HEK293T (cell line): ENCODE measurements around the gene OTUB2.

Experiments
- ARNT ChIP-seq: fragments of 450-650 bp; IDR thresholded peaks from 2 replicates; pipeline ENCODE4 v1.6.1; 2017; ENCODE audit warnings: mild to moderate bottlenecking
- BHLHE40 ChIP-seq: fragments of 450-650 bp; IDR thresholded peaks from 2 replicates; pipeline ENCODE4 v1.6.1; 2016; ENCODE audit warnings: mild to moderate bottlenecking, moderate library complexity, borderline replicate concordance
- FOXK2 ChIP-seq: fragments of 450-650 bp; IDR thresholded peaks from 2 replicates; pipeline ENCODE4 v1.6.1; 2016; ENCODE audit warnings: mild to moderate bottlenecking
- FOXM1 ChIP-seq: fragments of 450-650 bp; IDR thresholded peaks from 2 replicates; pipeline ENCODE4 v1.6.1; 2017; ENCODE audit warnings: mild to moderate bottlenecking, borderline replicate concordance
- SUZ12 ChIP-seq: fragments of 450-650 bp; IDR thresholded peaks from 2 replicates; pipeline ENCODE4 v1.6.1; 2016; ENCODE audit warnings: mild to moderate bottlenecking
- TARDBP ChIP-seq: fragments of 450-650 bp; IDR thresholded peaks from 2 replicates; pipeline ENCODE4 v1.6.1; 2016

DNA sequence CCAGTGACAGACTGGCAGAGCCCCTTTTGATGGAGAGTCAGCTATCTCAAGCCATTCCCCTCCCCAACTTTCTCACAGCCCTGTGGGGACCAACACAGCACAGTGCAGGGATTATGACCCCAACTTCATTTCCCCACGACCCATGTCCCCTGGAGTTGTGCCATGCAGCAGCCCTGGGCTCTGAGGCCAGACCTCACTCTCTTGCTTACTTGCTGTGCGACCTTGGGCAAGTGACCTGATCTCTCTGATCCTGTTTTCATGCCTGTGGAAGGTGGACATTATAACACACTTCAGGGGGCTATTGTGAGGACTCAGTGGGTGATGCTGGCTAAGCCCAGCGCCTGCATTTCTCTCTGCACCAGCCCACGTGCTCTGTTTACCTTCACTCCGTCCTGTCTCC, 14.1 kb downstream of the OTUB2 start:
- TF ChIP-seq SUZ12 (no peak), FOXM1 (no peak), TARDBP (no peak), ARNT (no peak), BHLHE40 (no peak), FOXK2 (no peak)
